H9 (cell line): ENCODE data around the gene OR6B1. TPM values are rescaled to one million over a fixed set of nuclear protein-coding genes. Genes with fewer than 3 reads are reported as not detected.

Source experiments
- DNase-seq: peaks from one replicate; pipeline ENCODE4 v3.0.0-alpha.2; 2017
- H2AFZ ChIP-seq: one replicate; pipeline ENCODE4 v1.6.1; 2013; ENCODE audit warnings: mild to moderate bottlenecking, low read length, control low read depth, moderate library complexity
- H2AK5ac ChIP-seq: 2 replicates; pipeline ENCODE4 v1.6.1; 2013; ENCODE audit warnings: low read length, control low read depth, mixed read lengths; ENCODE audit not compliant: insufficient read length
- H2BK120ac ChIP-seq: one replicate; pipeline ENCODE4 v1.6.1; 2013; ENCODE audit warnings: low read depth, mild to moderate bottlenecking, low read length, control low read depth, inconsistent platforms; ENCODE audit not compliant: poor library complexity, severe bottlenecking
- H2BK12ac ChIP-seq: 2 replicates; pipeline ENCODE4 v1.6.1; 2013; ENCODE audit warnings: low read length, control low read depth, mixed read lengths, low read depth; ENCODE audit not compliant: insufficient read length
- H2BK15ac ChIP-seq: 2 replicates; pipeline ENCODE4 v1.6.1; 2013; ENCODE audit warnings: low read depth, low read length, control low read depth
- H2BK20ac ChIP-seq: one replicate; pipeline ENCODE4 v1.6.1; 2013; ENCODE audit warnings: low read depth, mild to moderate bottlenecking, low read length, control low read depth, inconsistent platforms; ENCODE audit not compliant: poor library complexity, severe bottlenecking
- H2BK5ac ChIP-seq: 2 replicates; pipeline ENCODE4 v1.6.1; 2013; ENCODE audit warnings: low read length, control low read depth, mixed read lengths; ENCODE audit not compliant: insufficient read length
- H3K14ac ChIP-seq: 2 replicates; pipeline ENCODE4 v1.6.1; 2013; ENCODE audit warnings: low read length, control low read depth; ENCODE audit not compliant: insufficient read depth
- H3K18ac ChIP-seq: 2 replicates; pipeline ENCODE4 v1.6.1; 2013; ENCODE audit warnings: low read depth, mild to moderate bottlenecking, mixed read lengths, low read length, control low read depth; ENCODE audit not compliant: insufficient read length
- H3K23ac ChIP-seq: 2 replicates; pipeline ENCODE4 v1.6.1; 2013; ENCODE audit warnings: low read length, control low read depth, mixed read lengths, low read depth; ENCODE audit not compliant: insufficient read length
- H3K23me2 ChIP-seq: 2 replicates; pipeline ENCODE4 v1.6.1; 2013; ENCODE audit warnings: low read depth, mild to moderate bottlenecking, mixed read lengths, low read length, control low read depth; ENCODE audit not compliant: insufficient read length, poor library complexity, severe bottlenecking
- H3K27ac ChIP-seq: 2 replicates; pipeline ENCODE4 v1.5.1; 2013; ENCODE audit warnings: low read length, control low read depth, mixed read lengths, low read depth; ENCODE audit not compliant: insufficient read length
- H3K27me3 ChIP-seq: 2 replicates; pipeline ENCODE4 v1.6.1; 2013; ENCODE audit warnings: low read length, control low read depth, inconsistent platforms; ENCODE audit not compliant: insufficient read depth
- H3K4ac ChIP-seq: 2 replicates; pipeline ENCODE4 v1.6.1; 2013; ENCODE audit warnings: low read depth, mild to moderate bottlenecking, control low read depth, inconsistent platforms, low read length, moderate library complexity
- H3K4me1 ChIP-seq: 2 replicates; pipeline ENCODE4 v1.6.1; 2013; ENCODE audit warnings: low read length, control low read depth, inconsistent platforms; ENCODE audit not compliant: insufficient read depth
- H3K4me2 ChIP-seq: 2 replicates; pipeline ENCODE4 v1.6.1; 2013; ENCODE audit warnings: low read length, control low read depth, mixed read lengths; ENCODE audit not compliant: insufficient read length, insufficient read depth
- H3K56ac ChIP-seq: 2 replicates; pipeline ENCODE4 v1.6.1; 2013; ENCODE audit warnings: low read depth, mild to moderate bottlenecking, mixed read lengths, low read length, control low read depth; ENCODE audit not compliant: insufficient read length
- H3K79me1 ChIP-seq: 2 replicates; pipeline ENCODE4 v1.6.1; 2013; ENCODE audit warnings: low read depth, mild to moderate bottlenecking, moderate library complexity, low read length, control low read depth, inconsistent platforms; ENCODE audit not compliant: insufficient read depth, poor library complexity, severe bottlenecking
- H3K79me2 ChIP-seq: 2 replicates; pipeline ENCODE4 v1.6.1; 2013; ENCODE audit warnings: low read length, control low read depth, inconsistent platforms; ENCODE audit not compliant: insufficient read depth
- H3K9ac ChIP-seq: 2 replicates; pipeline ENCODE4 v1.6.1; 2013; ENCODE audit warnings: low read length, control low read depth, mixed read lengths; ENCODE audit not compliant: insufficient read length; ENCODE audit errors: extremely low read depth
- H3K9me3 ChIP-seq: one replicate; pipeline ENCODE4 v1.6.1; 2013; ENCODE audit warnings: low read depth, low read length, inconsistent platforms; ENCODE audit not compliant: control insufficient read depth
- H3T11ph ChIP-seq: one replicate; pipeline ENCODE4 v1.6.1; 2013; ENCODE audit warnings: mild to moderate bottlenecking, low read length, control low read depth, inconsistent platforms
- H4K20me1 ChIP-seq: one replicate; pipeline ENCODE4 v1.6.1; 2013; ENCODE audit not compliant: control insufficient read depth, insufficient read length, insufficient read depth
- H4K5ac ChIP-seq: 2 replicates; pipeline ENCODE4 v1.6.1; 2013; ENCODE audit warnings: low read depth, mild to moderate bottlenecking, mixed read lengths, low read length, control low read depth; ENCODE audit not compliant: insufficient read length
- H4K8ac ChIP-seq: replicated peaks from 2 replicates; pipeline ENCODE4 v1.6.1; 2013; ENCODE audit warnings: low read length, control low read depth, mixed read lengths, low read depth; ENCODE audit not compliant: insufficient read length
- H4K91ac ChIP-seq: 2 replicates; pipeline ENCODE4 v1.6.1; 2013; ENCODE audit warnings: low read depth, mild to moderate bottlenecking, moderate library complexity, mixed read lengths, low read length, control low read depth; ENCODE audit not compliant: insufficient read length
- H3K27ac Mint-ChIP-seq, 3 experiments: 2 replicates in 2 of 3; 3 replicates in 1 of 3; pipeline ENCODE4 v1.8.0; 2020 to 2021; ENCODE audit warnings: mixed read lengths in 3 of 3, mild to moderate bottlenecking in 1 of 3, moderate library complexity in 1 of 3
- H3K27me3 Mint-ChIP-seq: 2 replicates; pipeline ENCODE4 v1.8.0; 2021; ENCODE audit warnings: low read depth, mild to moderate bottlenecking, moderate library complexity, mixed read lengths
- H3K36me3 Mint-ChIP-seq, 3 experiments: 2 replicates in 2 of 3; 3 replicates in 1 of 3; pipeline ENCODE4 v1.8.0; 2020 to 2021; ENCODE audit warnings: low read depth in 3 of 3, mixed read lengths in 3 of 3; ENCODE audit not compliant: insufficient read depth in 1 of 3
- H3K4me1 Mint-ChIP-seq, 2 experiments: 2 replicates each; pipeline ENCODE4 v1.8.0; 2020; ENCODE audit warnings: mixed read lengths in 2 of 2
- H3K4me3 Mint-ChIP-seq, 2 experiments: 2 replicates in 1 of 2; 3 replicates in 1 of 2; pipeline ENCODE4 v1.8.0; 2020 to 2021; ENCODE audit warnings: mild to moderate bottlenecking in 2 of 2, mixed read lengths in 2 of 2, moderate library complexity in 1 of 2
- H3K9me3 Mint-ChIP-seq, 2 experiments: 2 replicates in 1 of 2; 3 replicates in 1 of 2; pipeline ENCODE4 v1.8.0; 2020; ENCODE audit warnings: mild to moderate bottlenecking in 2 of 2, mixed read lengths in 2 of 2, moderate library complexity in 1 of 2
- CTCF ChIP-seq: fragments of 200-600 bp; sonication (generic); conservative IDR thresholded peaks from 3 replicates; pipeline ENCODE4 v1.8.0; 2021; ENCODE audit warnings: antibody characterized with exemption, mild to moderate bottlenecking
- whole genome bisulfite sequencing: extraction: QIAGEN DNeasy Blood & Tissue Kit; methylation state at CpG from one replicate; pipeline ENCODE4 v1.1.7; 2013; ENCODE audit warnings: missing lambda C conversion rate, low lambda C conversion rate, mixed read lengths; ENCODE audit not compliant: insufficient read length; ENCODE audit errors: extremely low coverage; 5-methylcytosine and 5-hydroxymethylcytosine counted together
- total RNA-seq: library from RNA; stranded (reverse); gene quantifications from 2 replicates; pipeline ENCODE4 v1.2.1, GENCODE V29; 2021

OR6B1 gene
- total RNA-seq, 1 experiment from 2014 or later = not detected

DNA sequence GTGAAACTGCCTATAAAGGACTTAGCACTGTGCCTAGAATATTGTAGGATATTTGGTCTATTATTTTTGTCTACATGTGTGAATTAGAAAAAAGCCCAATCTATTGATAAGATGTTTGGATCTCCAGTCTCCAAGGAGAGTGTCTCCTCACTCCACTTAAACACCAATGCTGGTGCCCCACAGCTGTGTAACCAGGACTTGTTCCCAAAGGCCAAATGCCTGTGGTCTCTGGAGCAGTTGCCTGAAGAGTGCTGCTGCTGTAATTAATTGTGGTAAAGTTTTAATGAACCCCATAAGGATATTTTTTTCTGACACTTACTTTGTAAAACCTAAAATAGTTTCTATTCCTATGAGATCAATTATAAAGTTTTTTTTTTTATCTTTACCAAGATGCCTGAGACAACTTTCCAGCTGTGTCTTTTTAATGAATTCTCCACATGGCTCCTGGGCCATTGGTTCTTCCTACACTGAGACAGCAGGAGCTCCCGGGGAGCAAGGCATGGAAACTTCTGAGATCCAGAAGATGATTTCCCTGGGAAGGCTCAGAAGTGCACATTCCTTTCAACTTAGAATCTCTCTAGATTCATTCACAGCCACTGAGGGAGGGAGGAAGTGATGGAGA, 37.4 kb downstream of the OR6B1 start:
- Histone ChIP-seq H3K56ac (no peak overlapping the region), H3T11ph (no peak overlapping the region), H4K91ac (no peak overlapping the region), H2BK20ac (no peak overlapping the region), H3K4ac (no peak overlapping the region), H3K9ac (no peak overlapping the region), H2BK120ac (no peak overlapping the region), H3K9me3 (no peaks in the 10 kb centered on the region), H3K79me1 (no peaks in the 10 kb centered on the region), H2BK12ac (no peak overlapping the region), H3K18ac (no peak overlapping the region), H2AFZ (no peak overlapping the region), H2AK5ac (no peak overlapping the region), H3K23ac (no peak overlapping the region), H3K23me2 (no peaks in the 10 kb centered on the region), H4K20me1 (no peaks in the 10 kb centered on the region), H2BK15ac (no peak overlapping the region), H3K27me3 (no peaks in the 10 kb centered on the region), H4K5ac (no peak overlapping the region), H3K4me2 (no peak overlapping the region), H3K4me1 (no peaks in the 10 kb centered on the region), H3K27ac (no peak overlapping the region), H2BK5ac (no peak overlapping the region), H4K8ac (no peak overlapping the region), H3K14ac (no peak overlapping the region), H3K79me2 (no peaks in the 10 kb centered on the region)
- TF ChIP-seq CTCF = no peak
- H3K9me3 Mint-ChIP-seq = no peaks in the 10 kb centered on the region
- H3K27me3 Mint-ChIP-seq = no peaks in the 10 kb centered on the region
- no peaks in the 10 kb centered on the region for H3K36me3 Mint-ChIP-seq
- H3K27ac Mint-ChIP-seq = no peak overlapping the region
- no peak for DNase-seq
- H3K4me1 Mint-ChIP-seq = no peaks in the 10 kb centered on the region; a peak in 1 of 4 replicates
- no CpG with 5 or more reads among the region's 1 CpG for WGBS
- no peak overlapping the region for H3K4me3 Mint-ChIP-seq
